GM12872 (cell line): ENCODE results near the gene ANKRD27.

ENCODE experiments used
- TF ChIP-seq, protein P1 (sequence below): IDR thresholded peaks from 3 replicates; pipeline ENCODE4 v1.5.1; 2011; ENCODE audit warnings: low read depth, mild to moderate bottlenecking, low read length, moderate library complexity; ENCODE audit not compliant: insufficient read depth

Gene ANKRD27

GRCh38 chr19:32687681-32688080, 12.7 kb upstream of the ANKRD27 start:
- TF ChIP-seq, protein P1, sequence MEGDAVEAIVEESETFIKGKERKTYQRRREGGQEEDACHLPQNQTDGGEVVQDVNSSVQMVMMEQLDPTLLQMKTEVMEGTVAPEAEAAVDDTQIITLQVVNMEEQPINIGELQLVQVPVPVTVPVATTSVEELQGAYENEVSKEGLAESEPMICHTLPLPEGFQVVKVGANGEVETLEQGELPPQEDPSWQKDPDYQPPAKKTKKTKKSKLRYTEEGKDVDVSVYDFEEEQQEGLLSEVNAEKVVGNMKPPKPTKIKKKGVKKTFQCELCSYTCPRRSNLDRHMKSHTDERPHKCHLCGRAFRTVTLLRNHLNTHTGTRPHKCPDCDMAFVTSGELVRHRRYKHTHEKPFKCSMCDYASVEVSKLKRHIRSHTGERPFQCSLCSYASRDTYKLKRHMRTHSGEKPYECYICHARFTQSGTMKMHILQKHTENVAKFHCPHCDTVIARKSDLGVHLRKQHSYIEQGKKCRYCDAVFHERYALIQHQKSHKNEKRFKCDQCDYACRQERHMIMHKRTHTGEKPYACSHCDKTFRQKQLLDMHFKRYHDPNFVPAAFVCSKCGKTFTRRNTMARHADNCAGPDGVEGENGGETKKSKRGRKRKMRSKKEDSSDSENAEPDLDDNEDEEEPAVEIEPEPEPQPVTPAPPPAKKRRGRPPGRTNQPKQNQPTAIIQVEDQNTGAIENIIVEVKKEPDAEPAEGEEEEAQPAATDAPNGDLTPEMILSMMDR = no peak

- TF ChIP-seq, protein P1 = no peak
Observed at GRCh38 chr19:32686847-32687475, 12.0 kb upstream of the ANKRD27 start.

GRCh38 chr19:32682317-32682716, 7.3 kb upstream of the ANKRD27 start:
- TF ChIP-seq, protein P1 = no peak

DNA sequence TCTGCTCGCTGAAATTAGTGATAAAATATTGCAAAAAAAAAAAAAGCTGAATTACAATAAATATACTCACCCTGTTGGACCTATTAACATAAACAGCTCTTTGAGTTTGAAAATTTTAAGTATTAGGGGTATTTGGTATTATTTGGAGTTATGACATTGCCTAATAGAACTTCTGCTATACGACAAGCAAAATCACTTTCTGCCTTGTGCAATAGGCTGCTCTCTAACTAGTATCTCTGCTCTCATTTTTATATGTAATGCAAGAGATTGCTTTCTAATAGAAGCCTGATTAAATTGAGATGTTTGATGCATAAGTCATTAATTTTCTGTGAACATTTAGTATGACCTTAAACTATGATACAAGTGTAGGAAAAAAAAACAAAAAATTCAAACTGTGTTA, 6.0 kb upstream of the ANKRD27 start:
- TF ChIP-seq, protein P1 = no peak

DNA sequence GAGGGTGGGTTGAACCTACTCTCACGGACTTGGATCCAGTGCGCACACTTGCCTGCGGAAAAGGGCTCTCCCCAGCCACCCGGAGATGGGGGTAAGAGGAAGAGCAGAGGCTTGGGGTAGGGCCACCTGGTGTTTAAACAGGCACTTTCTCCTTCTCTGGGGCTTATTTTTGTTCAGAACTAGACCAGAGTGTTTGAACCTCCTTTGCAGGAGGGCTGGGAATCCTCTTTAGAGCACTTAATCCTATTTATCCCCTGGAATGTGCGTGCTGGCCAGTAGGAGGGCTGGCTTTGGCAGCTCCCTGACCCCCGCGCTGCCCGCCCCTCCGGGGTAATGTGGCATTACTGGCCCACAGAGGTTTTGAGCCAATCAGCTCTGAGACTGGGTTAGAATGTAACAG, 2.7 kb upstream of the ANKRD27 start:
- TF ChIP-seq, protein P1 = no peak

GRCh38 chr19:32676895-32677359, 1.9 kb upstream of the ANKRD27 start:
- TF ChIP-seq, protein P1 = no peak

GRCh38 chr19:32676186-32676894, 1.4 kb upstream of the ANKRD27 start:
- TF ChIP-seq, protein P1 = no peak
